ENCODE results near the gene PTPRN. TPM values are rescaled to one million over a fixed set of nuclear protein-coding genes. Genes with fewer than 3 reads are reported as not detected.

The PTPRN gene
- total and polyA plus RNA-seq, 2 of the 8 experiments (the other 6 are each of a cell fraction or from before 2014, with no cell fraction given) = 5.4 to 8.2 TPM

- no peak for TF ChIP-seq HDAC6 (IDR thresholded peaks at IDR 0.05; ENCODE audit: low read depth, low read length)
- no peak for TF ChIP-seq NRF1 (IDR thresholded peaks at IDR 0.05; ENCODE audit: low read depth, low read length)
These were observed 36.2 kb downstream of the PTPRN start (continued) for GRCh38 chr2:219272995-219273394.
